Small intestine (tissue), 7 donors: ENCODE data around the gene TRDN. TPM values are rescaled to one million over a fixed set of nuclear protein-coding genes. Genes with fewer than 3 reads are reported as not detected.

ENCODE experiments used
- DNase-seq, 2 donors: peaks; one replicate each; pipeline versions ENCODE4 v3.0.0 to v3.0.0-alpha.2; 2013
- FAIRE-seq: peaks from 2 replicates; lab custom pipeline; 2012; peaks lifted over from hg19 to GRCh38; lab: Jason Lieb, UNC
- H3K27ac ChIP-seq, 3 donors: one replicate each; pipeline ENCODE4 v1.5.1; 2013; ENCODE audit warnings: low read length in 2 of 3, mild to moderate bottlenecking in 2 of 3, control low read depth in 1 of 3, inconsistent platforms in 1 of 3, low read depth in 1 of 3, moderate library complexity in 1 of 3
- H3K27me3 ChIP-seq, 3 donors: one replicate each; pipeline ENCODE4 v1.6.1; 2013; ENCODE audit warnings: low read length in 3 of 3, inconsistent platforms in 1 of 3; ENCODE audit not compliant: control insufficient read depth in 3 of 3, insufficient read depth in 3 of 3
- H3K36me3 ChIP-seq, 3 donors: one replicate each; pipeline ENCODE4 v1.6.1; 2013; ENCODE audit warnings: low read length in 3 of 3, inconsistent platforms in 1 of 3, low read depth in 1 of 3, mild to moderate bottlenecking in 1 of 3, moderate library complexity in 1 of 3; ENCODE audit not compliant: control insufficient read depth in 3 of 3, insufficient read depth in 2 of 3
- H3K4me1 ChIP-seq, 3 donors: one replicate each; pipeline ENCODE4 v1.6.1; 2013; ENCODE audit warnings: low read length in 2 of 3, inconsistent platforms in 1 of 3, low read depth in 1 of 3, mild to moderate bottlenecking in 1 of 3, moderate library complexity in 1 of 3; ENCODE audit not compliant: control insufficient read depth in 3 of 3, insufficient read depth in 2 of 3
- H3K4me3 ChIP-seq, 3 donors: one replicate each; pipeline ENCODE4 v1.5.1; 2013; ENCODE audit warnings: low read length in 3 of 3, control low read depth in 1 of 3, inconsistent platforms in 1 of 3, low read depth in 1 of 3, mild to moderate bottlenecking in 1 of 3, moderate library complexity in 1 of 3
- H3K9me3 ChIP-seq, 2 donors: one replicate each; pipeline ENCODE4 v1.6.1; 2013; ENCODE audit warnings: low read depth in 1 of 2, low read length in 1 of 2; ENCODE audit not compliant: control insufficient read depth in 2 of 2, insufficient read depth in 1 of 2
- WGBS, 3 donors: extraction: QIAGEN DNeasy Blood & Tissue Kit; methylation state at CpG; one replicate each; pipeline ENCODE4 v1.1.7; 2013; 5-methylcytosine and 5-hydroxymethylcytosine counted together
- polyA plus RNA-seq, 4 donors: library from polyadenylated mRNA; stranded (reverse) in 3 of 4; unstranded in 1 of 4; fragments of 200-250 nt in 3 of 4; fragments of 120-200 nt in 1 of 4; gene quantifications; one replicate each; pipeline versions ENCODE4 v1.2.1 to v1.2.3, GENCODE V29; 2013
- donor health status: healthy with polysubstance abuse.
- donor health status: control.
- donor health status: control.
- donor health status: Bipolar disorder and iron deficiency.
- donor health status: healthy.

The TRDN gene
- polyA plus RNA-seq, 4 donors, result 0.01 to 0.54 (median 0.38) TPM; not detected in 1

GRCh38 chr6:123616942-123617341 is 19.8 kb downstream of the TRDN start:
- Histone ChIP-seq H3K4me3 (no peak overlapping the region), H3K27me3 (no peaks in the 10 kb centered on the region), H3K9me3 (no peaks in the 10 kb centered on the region), H3K36me3 (no peaks in the 10 kb centered on the region), H3K4me1 (no peaks in the 10 kb centered on the region), H3K27ac (no peak overlapping the region)
- FAIRE-seq (no peak), DNase-seq (no peak)
- 63 to 71% (median 64%) methylated on average over 3 of the region's 3 CpGs for WGBS, 3 donors

GRCh38 chr6:123616016-123616415 is 20.7 kb downstream of the TRDN start:
- no peak for DNase-seq
- no peaks in the 10 kb centered on the region for H3K4me1 ChIP-seq
- H3K9me3 ChIP-seq, result no peaks in the 10 kb centered on the region
- no peak for FAIRE-seq
- no peak overlapping the region for H3K4me3 ChIP-seq
- H3K36me3 ChIP-seq, result no peaks in the 10 kb centered on the region
- WGBS, 3 donors, result 62 to 70% (median 63%) methylated on average over 5 of the region's 5 CpGs
- no peaks in the 10 kb centered on the region for H3K27me3 ChIP-seq
- H3K27ac ChIP-seq, result no peak overlapping the region

- no peak for DNase-seq
- no peak for FAIRE-seq
- Histone ChIP-seq H3K27ac (no peak overlapping the region), H3K4me1 (no peaks in the 10 kb centered on the region), H3K27me3 (no peaks in the 10 kb centered on the region), H3K9me3 (no peaks in the 10 kb centered on the region), H3K4me3 (no peak overlapping the region), H3K36me3 (no peaks in the 10 kb centered on the region)
Measured at GRCh38 chr6:123610779-123611178, 26.0 kb downstream of the TRDN start.

- DNase-seq, result no peak
- Histone ChIP-seq H3K36me3 (no peaks in the 10 kb centered on the region), H3K4me3 (no peak overlapping the region), H3K27me3 (no peaks in the 10 kb centered on the region), H3K4me1 (no peaks in the 10 kb centered on the region), H3K9me3 (no peaks in the 10 kb centered on the region), H3K27ac (no peak overlapping the region)
- WGBS, 3 donors, result 54 to 71% (median 58%) methylated on average over 6 of the region's 6 CpGs
- no peak for FAIRE-seq
Measured at GRCh38 chr6:123604067-123604466, 32.7 kb downstream of the TRDN start.

- no peaks in the 10 kb centered on the region for H3K27me3 ChIP-seq
- no peak for DNase-seq
- H3K4me1 ChIP-seq, result no peaks in the 10 kb centered on the region
- H3K36me3 ChIP-seq, result no peaks in the 10 kb centered on the region
- 83 to 91% (median 88%) methylated on average over 3 of the region's 3 CpGs for WGBS, 3 donors
- H3K27ac ChIP-seq, result no peak overlapping the region
- FAIRE-seq, result no peak
- no peak overlapping the region for H3K4me3 ChIP-seq
- no peaks in the 10 kb centered on the region for H3K9me3 ChIP-seq
Measured at GRCh38 chr6:123598011-123598410, 38.7 kb downstream of the TRDN start.

GRCh38 chr6:123594776-123595175 is 42.0 kb downstream of the TRDN start:
- no peaks in the 10 kb centered on the region for H3K36me3 ChIP-seq
- FAIRE-seq, result no peak

GRCh38 chr6:123592426-123592825 is 44.3 kb downstream of the TRDN start:
- Histone ChIP-seq H3K27me3 (no peaks in the 10 kb centered on the region), H3K4me1 (no peaks in the 10 kb centered on the region), H3K36me3 (no peaks in the 10 kb centered on the region), H3K4me3 (no peak overlapping the region), H3K27ac (no peak overlapping the region), H3K9me3 (no peaks in the 10 kb centered on the region)
- WGBS, 3 donors, result 69 to 81% (median 69%) methylated on average over 2 of the region's 2 CpGs
- DNase-seq (no peak), FAIRE-seq (no peak)

More at GRCh38 chr6:123594776-123595175, 42.0 kb downstream of the TRDN start:
- H3K27ac ChIP-seq, result no peak overlapping the region
- WGBS, 3 donors, result 50 to 65% (median 56%) methylated on average over 2 of the region's 2 CpGs
- no peak overlapping the region for H3K4me3 ChIP-seq
- no peaks in the 10 kb centered on the region for H3K9me3 ChIP-seq
- H3K27me3 ChIP-seq, result no peaks in the 10 kb centered on the region
- no peak for DNase-seq
- no peaks in the 10 kb centered on the region for H3K4me1 ChIP-seq

- no peaks in the 10 kb centered on the region for H3K27me3 ChIP-seq
- DNase-seq, result no peak
- no peak overlapping the region for H3K4me3 ChIP-seq
- H3K36me3 ChIP-seq, result no peaks in the 10 kb centered on the region
- 86 to 89% (median 87%) methylated on average over 5 of the region's 5 CpGs for WGBS, 3 donors
- no peak overlapping the region for H3K27ac ChIP-seq
- no peaks in the 10 kb centered on the region for H3K4me1 ChIP-seq
- H3K9me3 ChIP-seq, result no peaks in the 10 kb centered on the region
- no peak for FAIRE-seq
Measured at GRCh38 chr6:123589973-123590372, 46.8 kb downstream of the TRDN start.

- Histone ChIP-seq H3K27ac (no peak overlapping the region), H3K4me3 (no peak overlapping the region), H3K36me3 (no peaks in the 10 kb centered on the region), H3K27me3 (no peaks in the 10 kb centered on the region), H3K9me3 (no peaks in the 10 kb centered on the region), H3K4me1 (no peaks in the 10 kb centered on the region)
- FAIRE-seq (no peak), DNase-seq (no peak)
- 25 to 41% (median 25%) methylated on average over 1 of the region's 1 CpG for WGBS, 3 donors
Measured at GRCh38 chr6:123589317-123589716, 47.4 kb downstream of the TRDN start.
